ENCODE results near the gene ZBTB20.

- TF ChIP-seq CTCF (IDR thresholded peaks at IDR 0.05) (no peak), POLR2A (IDR thresholded peaks at IDR 0.05) (no peak)
Observed at GRCh38 chr3:114566767-114567166, 580.3 kb downstream of the ZBTB20 start.
